GM12864 (cell line): ENCODE results near the gene DDI2.

ENCODE experiments used
- DNase-seq: peaks from one replicate; pipeline ENCODE4 v3.0.0-alpha.2; 2011; ENCODE audit warnings: low read depth
- H3K4me3 ChIP-seq: 2 replicates; pipeline ENCODE4 v1.5.1; 2011; ENCODE audit warnings: mild to moderate bottlenecking, low read depth, low read length, control low read depth
- TF ChIP-seq, protein P1 (sequence below): IDR thresholded peaks from 2 replicates; pipeline ENCODE4 v1.5.1; 2011; ENCODE audit warnings: low read depth, mild to moderate bottlenecking, moderate library complexity, low read length, control low read depth, inconsistent platforms; ENCODE audit errors: missing control alignments

The DDI2 gene

DNA sequence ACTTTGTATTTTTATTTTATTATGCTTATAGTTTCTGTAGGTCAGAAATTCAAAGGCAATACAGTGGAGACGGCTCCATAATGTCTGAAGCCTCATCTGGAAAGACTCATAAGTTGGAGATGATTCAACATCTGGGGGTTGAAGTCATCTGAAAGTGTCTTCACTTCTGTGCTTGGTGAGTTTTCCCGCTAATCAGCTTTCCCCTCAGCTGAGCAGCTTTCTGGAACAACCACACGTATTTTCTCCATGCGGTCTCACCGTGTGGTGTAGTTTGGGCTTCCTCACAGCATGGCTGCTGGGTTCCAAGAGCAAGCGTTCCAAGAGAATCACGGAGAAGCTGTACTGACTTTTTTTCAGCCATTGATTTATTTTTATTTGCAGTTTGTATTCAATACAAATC, 7.6 kb upstream of the DDI2 start:
- no peak overlapping the region for H3K4me3 ChIP-seq
- no peak for DNase-seq
- TF ChIP-seq, protein P1, sequence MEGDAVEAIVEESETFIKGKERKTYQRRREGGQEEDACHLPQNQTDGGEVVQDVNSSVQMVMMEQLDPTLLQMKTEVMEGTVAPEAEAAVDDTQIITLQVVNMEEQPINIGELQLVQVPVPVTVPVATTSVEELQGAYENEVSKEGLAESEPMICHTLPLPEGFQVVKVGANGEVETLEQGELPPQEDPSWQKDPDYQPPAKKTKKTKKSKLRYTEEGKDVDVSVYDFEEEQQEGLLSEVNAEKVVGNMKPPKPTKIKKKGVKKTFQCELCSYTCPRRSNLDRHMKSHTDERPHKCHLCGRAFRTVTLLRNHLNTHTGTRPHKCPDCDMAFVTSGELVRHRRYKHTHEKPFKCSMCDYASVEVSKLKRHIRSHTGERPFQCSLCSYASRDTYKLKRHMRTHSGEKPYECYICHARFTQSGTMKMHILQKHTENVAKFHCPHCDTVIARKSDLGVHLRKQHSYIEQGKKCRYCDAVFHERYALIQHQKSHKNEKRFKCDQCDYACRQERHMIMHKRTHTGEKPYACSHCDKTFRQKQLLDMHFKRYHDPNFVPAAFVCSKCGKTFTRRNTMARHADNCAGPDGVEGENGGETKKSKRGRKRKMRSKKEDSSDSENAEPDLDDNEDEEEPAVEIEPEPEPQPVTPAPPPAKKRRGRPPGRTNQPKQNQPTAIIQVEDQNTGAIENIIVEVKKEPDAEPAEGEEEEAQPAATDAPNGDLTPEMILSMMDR, result no peak

DNA sequence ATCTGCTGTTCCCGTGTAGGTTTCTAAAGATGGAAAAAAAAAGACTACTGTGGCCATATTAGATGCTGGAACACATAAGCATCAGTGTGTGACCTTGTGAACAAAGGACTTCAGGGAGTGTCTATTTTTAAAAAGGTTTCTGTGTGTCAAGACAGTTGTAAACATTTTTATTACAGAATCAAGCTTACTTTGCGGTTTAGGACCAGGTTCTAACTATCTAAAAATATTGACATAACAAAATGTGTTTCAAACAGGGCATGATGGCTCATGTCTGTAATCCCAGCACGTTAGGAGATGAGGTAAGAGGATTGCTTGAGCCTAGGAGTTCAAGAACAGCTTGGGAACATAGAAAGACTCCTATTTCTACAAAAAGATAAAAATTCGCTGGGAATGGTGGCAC, 7.1 kb upstream of the DDI2 start:
- no peak overlapping the region for H3K4me3 ChIP-seq
- no peak for DNase-seq
- TF ChIP-seq, protein P1, result no peak

DNA sequence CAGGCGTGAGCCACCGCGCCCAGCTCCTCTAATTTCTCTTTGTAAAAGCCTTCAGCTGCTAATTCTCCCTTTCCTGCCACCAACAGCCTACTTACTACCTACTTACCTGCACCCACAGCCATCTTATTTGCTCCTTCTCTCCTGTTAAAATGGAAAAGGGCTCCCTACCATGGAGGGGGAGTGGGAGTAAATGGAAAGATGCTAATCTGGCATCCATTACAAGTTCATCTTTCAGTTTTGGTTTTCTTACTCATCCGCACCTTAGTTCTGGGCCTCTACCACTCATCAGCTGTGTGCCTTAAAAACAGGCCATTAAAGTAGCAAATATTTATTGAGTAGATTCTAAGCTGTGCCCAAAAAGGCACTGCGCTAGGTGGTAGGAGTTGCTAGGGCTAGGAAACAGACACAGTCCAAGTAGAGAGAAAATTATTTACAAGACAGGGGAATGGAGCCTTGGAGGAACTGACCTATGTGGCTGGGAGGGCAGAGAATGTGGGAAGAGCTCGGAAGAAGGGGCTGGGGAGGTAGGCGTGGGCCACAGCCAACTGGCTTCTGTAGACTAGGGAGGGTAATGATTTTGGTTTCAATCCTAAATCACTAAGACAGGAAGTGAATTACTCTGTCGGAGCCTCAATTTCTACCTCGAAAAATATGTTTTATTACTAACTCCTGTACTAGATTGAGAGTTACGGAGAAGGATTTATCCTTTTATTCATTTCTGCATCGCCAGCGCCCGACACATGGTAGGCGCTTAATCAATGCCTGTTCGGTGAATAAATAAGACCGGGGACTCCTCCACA, 685 bp upstream of the DDI2 start:
- DNase-seq, result no peak
- TF ChIP-seq, protein P1, result no peak
- H3K4me3 ChIP-seq, result peak overlapping the region; percentile 74

DNA sequence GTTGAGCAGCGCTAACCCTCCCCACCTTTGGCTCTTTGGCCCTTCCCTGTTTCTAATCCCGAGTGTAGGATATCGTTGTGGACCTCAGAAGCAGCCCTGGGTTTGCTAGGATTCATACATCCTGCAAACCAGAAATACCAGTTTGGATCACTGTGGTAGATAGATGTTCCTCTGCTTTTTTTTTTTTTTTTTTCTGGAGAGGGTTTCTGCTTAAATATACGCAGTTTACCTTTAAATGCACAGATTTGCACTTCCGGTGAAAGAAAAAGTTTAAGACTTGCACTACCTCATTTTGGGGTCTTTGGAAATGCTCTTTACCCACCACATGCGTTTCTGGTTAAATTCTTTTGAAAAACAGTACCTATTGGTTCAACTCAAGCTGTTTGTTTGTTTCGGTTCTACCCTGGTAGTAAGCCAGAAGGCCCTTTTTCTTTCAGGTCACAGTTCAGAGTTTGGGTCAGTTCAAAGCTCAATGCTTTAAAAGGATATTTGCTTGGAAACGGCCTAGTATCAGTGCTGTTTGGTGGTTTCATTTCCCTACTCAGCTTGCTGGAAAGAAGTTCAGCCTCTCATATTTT, 908 bp downstream of the DDI2 start:
- TF ChIP-seq, protein P1, result no peak
- peak overlapping the region; percentile 74 for H3K4me3 ChIP-seq
- peak; percentile 62 for DNase-seq

DNA sequence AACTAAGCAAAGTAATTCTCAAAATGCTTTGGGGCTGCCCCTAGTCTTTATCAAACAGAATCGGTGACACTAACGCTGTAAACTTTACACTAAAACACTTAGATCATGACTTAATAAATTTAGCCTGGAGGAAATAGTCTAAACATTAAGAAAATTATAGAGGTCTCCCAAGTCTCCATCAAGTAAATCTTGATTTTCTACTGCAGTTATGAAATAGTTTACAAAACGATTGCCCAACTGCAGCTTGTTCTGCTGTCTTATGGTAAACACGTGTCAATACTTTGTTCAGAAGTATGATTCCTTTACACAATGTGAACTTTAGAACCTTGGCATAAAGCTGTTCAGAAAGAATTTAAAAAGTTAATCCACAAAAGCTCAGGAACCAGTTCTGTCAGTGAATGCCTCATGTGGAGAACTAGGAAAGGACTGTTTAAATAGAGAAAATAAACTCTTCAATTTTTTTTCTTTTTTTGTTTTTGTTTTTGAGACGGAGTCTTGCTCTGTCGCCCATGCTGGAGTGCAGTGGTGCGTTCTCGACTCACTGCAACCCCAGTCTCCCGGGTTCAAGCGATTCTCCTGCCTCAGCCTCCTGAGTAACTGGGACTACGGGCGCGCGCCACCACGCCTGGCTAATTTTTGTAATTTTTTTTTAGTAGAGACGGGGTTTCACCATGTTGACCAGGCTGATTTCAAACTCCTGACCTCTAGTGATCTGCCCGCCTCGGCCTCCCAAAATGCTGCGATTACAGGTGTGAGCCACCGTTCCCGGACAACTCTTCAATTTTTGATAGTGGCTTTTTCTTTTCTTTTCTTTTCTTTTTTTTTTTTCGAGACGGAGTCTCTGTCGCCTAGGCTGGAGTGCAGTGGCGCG, 1.6 kb downstream of the DDI2 start:
- TF ChIP-seq, protein P1, result no peak
- DNase-seq, result no peak
- peak overlapping the region; percentile 74 for H3K4me3 ChIP-seq

DNA sequence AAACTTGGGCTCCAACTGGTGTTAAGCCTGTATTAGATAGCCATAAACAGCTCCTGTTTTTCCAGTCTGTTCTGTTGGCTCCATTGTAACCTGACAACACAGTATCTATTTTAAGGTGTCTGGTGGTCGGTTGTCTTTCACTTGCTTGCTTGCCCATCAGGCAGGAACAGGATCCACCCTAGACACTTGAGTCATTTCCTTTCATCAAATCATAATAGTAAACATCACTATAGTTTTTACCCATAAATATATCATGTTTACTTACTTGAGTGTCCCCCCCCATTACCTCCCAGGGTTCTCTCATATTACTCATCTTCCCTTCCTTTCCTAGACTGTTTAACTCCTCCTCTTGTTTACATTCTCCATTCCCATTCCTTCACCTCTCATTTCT, 2.9 kb downstream of the DDI2 start:
- DNase-seq, result no peak
- TF ChIP-seq, protein P1, result no peak
- no peak overlapping the region; the same call in 1 of the 2 replicates for H3K4me3 ChIP-seq
